Mesenchymal stem cell (in vitro differentiated cells and primary cell): ENCODE measurements around the gene AIFM3. TPM values are rescaled to one million over a fixed set of nuclear protein-coding genes. Genes with fewer than 3 reads are reported as not detected.

Source experiments
- DNase-seq: peaks from one replicate; pipeline ENCODE4 v3.0.0-alpha.2; 2013
- H2AFZ ChIP-seq: one replicate; pipeline ENCODE4 v1.6.1; 2013; ENCODE audit warnings: low read depth, mild to moderate bottlenecking, control low read depth, inconsistent platforms, low read length, moderate library complexity
- H2AK5ac ChIP-seq: 2 replicates; pipeline ENCODE4 v1.6.1; 2013; ENCODE audit warnings: low read length, moderate library complexity, mild to moderate bottlenecking, inconsistent platforms; ENCODE audit not compliant: severe bottlenecking
- H2BK120ac ChIP-seq: one replicate; pipeline ENCODE4 v1.6.1; 2013; ENCODE audit warnings: low read depth, mild to moderate bottlenecking, inconsistent platforms, low read length, moderate library complexity
- H2BK12ac ChIP-seq, 2 experiments: one replicate each; pipeline ENCODE4 v1.6.1; 2013; ENCODE audit warnings: inconsistent platforms in 2 of 2, low read length in 2 of 2, mild to moderate bottlenecking in 2 of 2, moderate library complexity in 2 of 2, control low read depth in 1 of 2
- H2BK15ac ChIP-seq: one replicate; pipeline ENCODE4 v1.6.1; 2013; ENCODE audit warnings: mild to moderate bottlenecking, low read depth, inconsistent platforms; ENCODE audit not compliant: poor library complexity, severe bottlenecking
- H2BK5ac ChIP-seq: 2 replicates; pipeline ENCODE4 v1.6.1; 2013; ENCODE audit warnings: low read depth, mild to moderate bottlenecking, low read length, control low read depth, inconsistent platforms; ENCODE audit not compliant: poor library complexity, severe bottlenecking
- H3K14ac ChIP-seq, 2 experiments: one replicate each; pipeline ENCODE4 v1.6.1; 2013; ENCODE audit warnings: inconsistent platforms in 2 of 2, low read length in 2 of 2, control low read depth in 1 of 2, mild to moderate bottlenecking in 1 of 2, moderate library complexity in 1 of 2
- H3K18ac ChIP-seq, 2 experiments: one replicate each; pipeline ENCODE4 v1.6.1; 2013; ENCODE audit warnings: inconsistent platforms in 2 of 2, low read length in 2 of 2, control low read depth in 1 of 2, low read depth in 1 of 2, mild to moderate bottlenecking in 1 of 2
- H3K23ac ChIP-seq, 2 experiments: one replicate each; pipeline ENCODE4 v1.6.1; 2013; ENCODE audit warnings: inconsistent platforms in 2 of 2, low read length in 2 of 2, mild to moderate bottlenecking in 2 of 2, moderate library complexity in 2 of 2, control low read depth in 1 of 2
- H3K27ac ChIP-seq: 2 replicates; pipeline ENCODE4 v1.5.1; 2013; ENCODE audit warnings: mild to moderate bottlenecking, moderate library complexity, low read length, control low read depth, inconsistent platforms; ENCODE audit not compliant: poor library complexity, severe bottlenecking
- H3K27me3 ChIP-seq, 2 experiments: 2 replicates each; pipeline versions ENCODE4 v1.6.1 to v1.7.0; 2013; ENCODE audit warnings: low read length in 2 of 2, mild to moderate bottlenecking in 2 of 2, moderate library complexity in 2 of 2, control low read depth in 1 of 2, inconsistent platforms in 1 of 2; ENCODE audit not compliant: control insufficient read depth in 1 of 2, insufficient read depth in 1 of 2
- H3K36me3 ChIP-seq, 2 experiments: 2 replicates each; pipeline versions ENCODE4 v1.6.1 to v1.7.0; 2013; ENCODE audit warnings: low read length in 2 of 2, control low read depth in 1 of 2, inconsistent platforms in 1 of 2, low read depth in 1 of 2, mild to moderate bottlenecking in 1 of 2; ENCODE audit not compliant: insufficient read depth in 2 of 2, control insufficient read depth in 1 of 2
- H3K4ac ChIP-seq, 2 experiments: one replicate each; pipeline ENCODE4 v1.6.1; 2013; ENCODE audit warnings: inconsistent platforms in 2 of 2, low read length in 2 of 2, mild to moderate bottlenecking in 2 of 2, moderate library complexity in 2 of 2, control low read depth in 1 of 2, low read depth in 1 of 2
- H3K4me1 ChIP-seq: 2 replicates; pipeline ENCODE4 v1.6.1; 2013; ENCODE audit warnings: low read depth, low read length, control low read depth; ENCODE audit not compliant: control insufficient read depth, insufficient read depth
- H3K4me2 ChIP-seq: 2 replicates; pipeline ENCODE4 v1.6.1; 2013; ENCODE audit warnings: low read length, mild to moderate bottlenecking, inconsistent platforms; ENCODE audit not compliant: poor library complexity, severe bottlenecking
- H3K4me3 ChIP-seq, 2 experiments: 2 replicates each; pipeline versions ENCODE4 v1.5.1 to v1.7.0; 2013; ENCODE audit warnings: low read length in 2 of 2, mild to moderate bottlenecking in 2 of 2, control low read depth in 1 of 2, low read depth in 1 of 2; ENCODE audit not compliant: insufficient read depth in 1 of 2
- H3K79me1 ChIP-seq: replicated peaks from 2 replicates; pipeline ENCODE4 v1.6.1; 2013; ENCODE audit warnings: mild to moderate bottlenecking, control low read depth, low read length, inconsistent platforms; ENCODE audit not compliant: poor library complexity, severe bottlenecking
- H3K9ac ChIP-seq: 2 replicates; pipeline ENCODE4 v1.7.0; 2013; ENCODE audit warnings: mild to moderate bottlenecking, low read length, moderate library complexity
- H3K9me3 ChIP-seq: 2 replicates; pipeline ENCODE4 v1.7.0; 2013; ENCODE audit warnings: mild to moderate bottlenecking, low read length; ENCODE audit not compliant: control insufficient read depth
- H4K8ac ChIP-seq: one replicate; pipeline ENCODE4 v1.6.1; 2013; ENCODE audit warnings: inconsistent platforms, mild to moderate bottlenecking, low read length, moderate library complexity
- H4K91ac ChIP-seq: one replicate; pipeline ENCODE4 v1.6.1; 2013; ENCODE audit warnings: mild to moderate bottlenecking, low read length, inconsistent platforms
- WGBS: methylation state at CpG from one replicate; pipeline ENCODE4 v1.1.7; 2013; ENCODE audit warnings: mixed read lengths; 5-methylcytosine and 5-hydroxymethylcytosine counted together
- polyA plus RNA-seq, 2 experiments: library from polyadenylated mRNA; stranded (reverse); fragments of 200-250 nt; gene quantifications; one replicate each; pipeline ENCODE4 v1.2.3, GENCODE V29; 2013

Gene AIFM3, protein sequence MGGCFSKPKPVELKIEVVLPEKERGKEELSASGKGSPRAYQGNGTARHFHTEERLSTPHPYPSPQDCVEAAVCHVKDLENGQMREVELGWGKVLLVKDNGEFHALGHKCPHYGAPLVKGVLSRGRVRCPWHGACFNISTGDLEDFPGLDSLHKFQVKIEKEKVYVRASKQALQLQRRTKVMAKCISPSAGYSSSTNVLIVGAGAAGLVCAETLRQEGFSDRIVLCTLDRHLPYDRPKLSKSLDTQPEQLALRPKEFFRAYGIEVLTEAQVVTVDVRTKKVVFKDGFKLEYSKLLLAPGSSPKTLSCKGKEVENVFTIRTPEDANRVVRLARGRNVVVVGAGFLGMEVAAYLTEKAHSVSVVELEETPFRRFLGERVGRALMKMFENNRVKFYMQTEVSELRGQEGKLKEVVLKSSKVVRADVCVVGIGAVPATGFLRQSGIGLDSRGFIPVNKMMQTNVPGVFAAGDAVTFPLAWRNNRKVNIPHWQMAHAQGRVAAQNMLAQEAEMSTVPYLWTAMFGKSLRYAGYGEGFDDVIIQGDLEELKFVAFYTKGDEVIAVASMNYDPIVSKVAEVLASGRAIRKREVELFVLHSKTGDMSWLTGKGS
- polyA plus RNA-seq (2013, experiment 1 of 2), result 0.18 TPM
- 0.08 TPM for polyA plus RNA-seq (2013, experiment 2 of 2)

DNA sequence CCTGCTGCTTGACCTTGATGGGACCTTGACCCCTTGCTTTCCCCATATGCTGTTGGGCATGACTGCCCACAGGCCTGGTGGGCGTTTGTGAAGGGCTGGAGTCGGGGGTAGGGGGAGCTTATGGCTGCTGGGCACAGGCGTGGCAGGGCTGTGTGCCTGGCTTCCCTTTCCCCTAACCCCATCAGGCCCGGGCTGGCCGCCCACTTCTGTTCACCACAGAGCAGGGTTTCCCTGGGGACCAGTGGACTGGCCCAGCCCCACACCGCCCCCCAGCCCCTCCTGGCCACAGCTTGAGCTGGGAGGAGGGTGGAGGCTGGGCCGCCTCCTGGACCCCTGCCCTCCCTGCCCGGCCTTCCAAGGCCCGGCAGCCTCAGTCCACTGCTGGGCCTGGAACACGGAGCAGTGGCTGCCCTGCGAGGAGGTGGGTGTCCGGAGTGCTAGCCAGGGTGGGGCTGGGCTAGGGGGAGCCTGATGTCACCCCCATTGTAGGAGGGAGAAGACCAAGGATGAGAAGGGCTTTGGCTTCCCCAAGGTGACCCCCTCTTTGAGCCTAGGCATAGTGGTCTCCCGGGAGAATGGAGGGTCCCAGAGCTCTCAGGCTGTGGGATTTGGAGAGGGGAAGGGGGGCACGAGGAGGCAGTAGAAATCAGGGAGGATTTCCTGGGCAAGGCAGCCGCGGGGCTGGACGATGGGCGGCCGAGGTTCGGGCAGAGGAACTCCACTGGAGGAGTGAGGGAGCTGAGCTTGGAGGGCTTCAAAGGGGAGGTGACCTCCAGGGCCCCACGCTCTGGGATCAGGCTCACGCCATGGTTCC is at the start of gene AIFM3:
Gene AIFM3, plus strand, starts transcription at position 373 of the 814 bp plus-strand sequence. CDS start 690 bp downstream, outside the sequence.
- Histone ChIP-seq H3K36me3 (no peaks in the 10 kb centered on the region), H3K14ac (no peak within 1 kb of the TSS), H3K23ac (no peak within 1 kb of the TSS), H3K79me1 (no peaks in the 10 kb centered on the region), H3K9me3 (no peaks in the 10 kb centered on the region), H2BK120ac (no peak within 1 kb of the TSS), H2BK12ac (no peak within 1 kb of the TSS), H2AK5ac (no peak within 1 kb of the TSS), H3K4me3 (no peak within 1 kb of the TSS), H4K8ac (no peak within 1 kb of the TSS), H3K4me2 (no peak within 1 kb of the TSS), H4K91ac (no peak within 1 kb of the TSS), H3K27ac (no peak within 1 kb of the TSS), H3K9ac (no peak within 1 kb of the TSS), H2BK15ac (no peak within 1 kb of the TSS), H2BK5ac (no peak within 1 kb of the TSS), H3K18ac (no peak within 1 kb of the TSS), H3K4ac (no peak within 1 kb of the TSS), H2AFZ (no peak within 1 kb of the TSS), H3K27me3 (peaks cover 33 to 47% of the 10 kb centered on the region in 2 experiments), H3K4me1 (peaks cover 10% of the 10 kb centered on the region)
- WGBS, result 77% methylated on average over 19 of the region's 22 CpGs
- DNase-seq, result no peak

DNA sequence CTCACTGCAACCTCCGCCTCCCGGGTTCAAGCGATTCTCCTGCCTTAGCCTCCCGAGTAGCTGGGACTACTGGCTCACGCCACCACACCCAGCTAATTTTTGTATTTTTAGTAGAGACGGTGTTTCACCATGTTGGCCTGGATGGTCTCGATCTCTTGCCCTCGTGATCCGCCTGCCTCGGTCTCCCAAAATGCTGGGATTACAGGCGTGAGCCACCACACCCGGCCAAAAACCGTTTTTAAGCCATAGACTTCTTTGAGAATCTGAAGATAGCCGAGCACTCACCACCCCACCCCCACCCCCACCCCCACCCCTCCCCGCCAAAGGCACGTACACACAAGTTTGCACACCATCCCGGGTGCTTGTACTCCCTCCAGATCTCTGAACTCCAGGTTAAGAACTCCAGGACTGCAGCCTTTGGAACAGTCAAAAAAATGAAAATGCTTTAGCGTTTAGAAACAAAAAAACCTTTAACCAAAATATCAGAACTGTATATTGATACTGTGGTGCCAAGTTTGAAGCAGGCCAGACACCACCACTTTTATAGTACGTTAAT is 48.3 kb upstream of the AIFM3 start:
- H2AFZ ChIP-seq, result no peak overlapping the region
- no peak overlapping the region for H4K8ac ChIP-seq
- H2BK15ac ChIP-seq, result no peak overlapping the region
- H4K91ac ChIP-seq, result no peak overlapping the region
- peak overlapping the region; percentile 94 to 100 for H3K4me3 ChIP-seq
- H3K9ac ChIP-seq, result peak overlapping the region; percentile 94
- H3K18ac ChIP-seq, result no peak overlapping the region
- H3K27ac ChIP-seq, result no peak overlapping the region
- no peak overlapping the region for H2AK5ac ChIP-seq
- H3K23ac ChIP-seq, result no peak overlapping the region
- peak overlapping the region; percentile 70 for H3K4me2 ChIP-seq
- no peak overlapping the region for H3K14ac ChIP-seq
- H3K4me1 ChIP-seq, result peaks cover 4% of the 10 kb centered on the region
- no peak for DNase-seq
- no peak overlapping the region for H3K4ac ChIP-seq
- H2BK5ac ChIP-seq, result no peak overlapping the region
- H3K79me1 ChIP-seq, result peaks cover 3% of the 10 kb centered on the region
- WGBS, result under 1% methylated on average over 12 of the region's 19 CpGs
- H2BK120ac ChIP-seq, result no peak overlapping the region
- no peaks in the 10 kb centered on the region for H3K36me3 ChIP-seq
- no peaks in the 10 kb centered on the region for H3K27me3 ChIP-seq
- no peaks in the 10 kb centered on the region for H3K9me3 ChIP-seq
- H2BK12ac ChIP-seq, result no peak overlapping the region

DNA sequence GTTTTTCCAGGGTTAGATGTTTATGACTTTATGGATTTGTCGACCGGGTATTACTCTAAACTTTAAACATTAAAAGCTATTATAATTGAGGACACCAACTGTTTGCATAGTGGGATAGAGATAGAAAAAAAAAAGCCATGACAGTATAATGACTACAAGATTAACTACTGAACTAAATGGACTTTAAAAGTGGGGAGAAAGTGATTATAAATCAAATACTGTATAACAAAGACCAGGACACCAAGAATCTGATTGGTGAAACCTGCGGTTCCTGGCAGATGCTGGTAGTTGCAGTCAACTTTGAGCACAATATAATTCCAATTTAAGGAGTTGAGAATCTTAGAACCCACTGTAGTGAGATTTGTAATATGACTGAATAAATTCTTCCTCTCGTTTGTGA is 47.3 kb upstream of the AIFM3 start:
- Histone ChIP-seq H3K4me1 (peaks cover 6% of the 10 kb centered on the region), H3K9me3 (no peaks in the 10 kb centered on the region), H2BK12ac (no peak overlapping the region), H3K79me1 (peaks cover 3% of the 10 kb centered on the region), H3K27me3 (no peaks in the 10 kb centered on the region), H3K4me3 (peak overlapping the region in 1 of 2 experiments; percentile 100), H3K27ac (no peak overlapping the region), H4K91ac (no peak overlapping the region), H3K4me2 (peak overlapping the region; percentile 65), H3K14ac (no peak overlapping the region), H2AK5ac (no peak overlapping the region), H3K36me3 (no peaks in the 10 kb centered on the region), H3K23ac (no peak overlapping the region), H3K18ac (no peak overlapping the region), H2BK5ac (no peak overlapping the region), H2AFZ (no peak overlapping the region), H3K9ac (peak overlapping the region; percentile 94), H2BK15ac (no peak overlapping the region), H4K8ac (no peak overlapping the region), H3K4ac (no peak overlapping the region), H2BK120ac (no peak overlapping the region)
- WGBS, result no CpG with 5 or more reads among the region's 4 CpGs
- DNase-seq, result peak; percentile 18
